HG03196 (cell line): ENCODE results near the gene IFI27.

Experiments
- ATAC-seq: cut with Tn5 transposase; IDR thresholded peaks from one replicate; pipeline ENCODE4 v1.9.1; 2021; ENCODE audit not compliant: unreplicated experiment

The IFI27 gene

GRCh38 chr14:94102768-94103482 is 7.6 kb upstream of the IFI27 start:
- ATAC-seq = no peak

GRCh38 chr14:94103554-94104150 is 6.9 kb upstream of the IFI27 start:
- ATAC-seq = no peak

GRCh38 chr14:94104731-94105130 is 5.8 kb upstream of the IFI27 start:
- no peak for ATAC-seq

GRCh38 chr14:94109915-94110250 is 653 bp upstream of the IFI27 start:
- no peak for ATAC-seq

GRCh38 chr14:94111276-94112095 is 950 bp downstream of the IFI27 start:
- no peak for ATAC-seq

GRCh38 chr14:94112513-94113063 is 2.1 kb downstream of the IFI27 start:
- no peak for ATAC-seq

GRCh38 chr14:94113073-94113472 is 2.5 kb downstream of the IFI27 start:
- no peak for ATAC-seq

GRCh38 chr14:94113490-94113889 is 3.0 kb downstream of the IFI27 start:
- ATAC-seq = no peak

GRCh38 chr14:94113908-94114588 is 3.5 kb downstream of the IFI27 start:
- no peak for ATAC-seq

GRCh38 chr14:94114589-94115057 is 4.1 kb downstream of the IFI27 start:
- no peak for ATAC-seq

GRCh38 chr14:94115058-94115591 is 4.6 kb downstream of the IFI27 start:
- ATAC-seq = no peak

GRCh38 chr14:94115631-94116030 is 5.1 kb downstream of the IFI27 start:
- ATAC-seq = no peak

GRCh38 chr14:94116701-94117100 is 6.2 kb downstream of the IFI27 start:
- no peak for ATAC-seq

- ATAC-seq = no peak
Observed at GRCh38 chr14:94117856-94118255, 7.3 kb downstream of the IFI27 start.

- ATAC-seq = no peak
Observed at GRCh38 chr14:94119071-94119470, 8.5 kb downstream of the IFI27 start.

GRCh38 chr14:94120667-94121340 is 10.3 kb downstream of the IFI27 start:
- ATAC-seq = no peak

GRCh38 chr14:94121485-94121884 is 10.9 kb downstream of the IFI27 start:
- ATAC-seq = no peak

GRCh38 chr14:94122438-94122837 is 11.9 kb downstream of the IFI27 start:
- no peak for ATAC-seq

GRCh38 chr14:94123296-94123695 is 12.8 kb downstream of the IFI27 start:
- no peak for ATAC-seq

- no peak for ATAC-seq
Observed at GRCh38 chr14:94123868-94124267, 13.3 kb downstream of the IFI27 start.
